HG02938 (cell line): Measurements from ENCODE around the gene USP15.
"Not testable (repeated sequence)": the region's sequence is repeated elsewhere in the genome, so short reads cannot be mapped to it uniquely, and the experiment has no call there.

ENCODE experiments used
- ATAC-seq: cut with Tn5 transposase; IDR thresholded peaks from one replicate; pipeline ENCODE4 v1.9.1; 2021; ENCODE audit warnings: mild to moderate bottlenecking, moderate library complexity; ENCODE audit not compliant: unreplicated experiment

The USP15 gene

GRCh38 chr12:62436164-62436503 is 175.9 kb downstream of the USP15 start:
- no peak for ATAC-seq

- ATAC-seq = no peak
Observed at GRCh38 chr12:62438098-62438692, 178.0 kb downstream of the USP15 start.

- ATAC-seq = no peak
Observed at GRCh38 chr12:62446754-62447452, 186.7 kb downstream of the USP15 start.

GRCh38 chr12:62448436-62448835 is 188.2 kb downstream of the USP15 start:
- no peak for ATAC-seq

GRCh38 chr12:62455429-62455828 is 195.2 kb downstream of the USP15 start:
- ATAC-seq = not testable (repeated sequence)

- no peak for ATAC-seq
Observed at GRCh38 chr12:62458626-62459025, 198.4 kb downstream of the USP15 start.

- ATAC-seq = no peak
Observed at GRCh38 chr12:62459976-62460375, 199.8 kb downstream of the USP15 start.

GRCh38 chr12:62461171-62461837 is 201.1 kb downstream of the USP15 start:
- ATAC-seq = not testable (repeated sequence)

GRCh38 chr12:62463252-62463651 is 203.0 kb downstream of the USP15 start:
- ATAC-seq = not testable (repeated sequence)
